Heart left ventricle (tissue), 13 donors: ENCODE results near the gene SYTL4.

Source experiments
- POLR2A ChIP-seq, 2 donors: fragments of 450-650 bp; IDR thresholded peaks; one replicate each; pipeline ENCODE4 v1.6.1; 2017; ENCODE audit warnings: antibody characterized with exemption in 2 of 2, mild to moderate bottlenecking in 2 of 2, moderate library complexity in 2 of 2
- TF ChIP-seq, protein P1 (sequence below), 12 donors: fragments of 200-600 bp; sonication (generic) in 4 of 12; IDR thresholded peaks; one replicate each; pipeline versions ENCODE4 v1.5.0 to v1.8.0; 2018 to 2022; ENCODE audit warnings: antibody characterized with exemption in 12 of 12, mild to moderate bottlenecking in 5 of 12
- donor health status: ischemic (EF 13 %, LVEDD 7.1; RV severe dilation, severe dysfunction).
- donor health status: DM: no; HTN: yes; CAD: no.
- donor health status: DM: no; HTN: no; CAD: no.
- donor health status: ischemic (EF 25% LVEDD 6.9; RV normal size, moderate dysfunction).
- donor health status: ischemic (EF 25% LVEDD 5.7; RV mildly dilated, moderate dysfunction).
- donor health status: ischemic (EF 35%, LVEDD 5.7; RV mildly dilated, moderate dysfunction).
- donor health status: nonischemic (EF 11% LVEDD 7.7; RV severe dilation, severe dysfunction).
- donor health status: DM: yes; HTN: yes; CAD: no.
- donor health status: PGD.
- donor health status: ischemic (EF 29% LVEDD 5.4; RV normal size, mild dysfunction).
- donor health status: nonischemic (EF 23%, LVEDD 6.1; RV moderate dilation, normal function).

DNA sequence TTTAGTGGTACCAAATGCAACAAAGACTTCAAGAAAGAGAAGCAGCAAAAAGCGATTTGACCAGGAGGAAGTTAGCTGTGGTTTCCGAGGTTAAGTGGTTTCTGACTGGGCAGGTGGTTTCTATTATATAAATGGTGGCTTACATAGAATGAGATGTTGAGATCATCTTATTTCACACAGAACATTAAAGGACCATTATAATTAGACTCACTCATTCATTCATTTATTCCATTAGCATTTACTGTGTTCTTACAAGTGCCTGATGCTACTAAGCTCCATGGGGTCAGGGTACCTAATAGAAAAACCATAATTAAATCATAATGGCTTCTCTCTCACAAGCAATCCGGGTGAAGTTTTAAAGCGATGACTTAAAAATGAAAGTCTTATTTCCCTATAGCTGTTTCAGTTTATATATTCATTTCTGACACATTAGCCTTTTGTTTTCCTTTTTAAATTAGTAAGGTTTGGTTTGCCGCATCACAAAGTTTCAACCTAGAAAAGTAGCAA, 105.9 kb downstream of the SYTL4 start:
- TF ChIP-seq, protein P1, sequence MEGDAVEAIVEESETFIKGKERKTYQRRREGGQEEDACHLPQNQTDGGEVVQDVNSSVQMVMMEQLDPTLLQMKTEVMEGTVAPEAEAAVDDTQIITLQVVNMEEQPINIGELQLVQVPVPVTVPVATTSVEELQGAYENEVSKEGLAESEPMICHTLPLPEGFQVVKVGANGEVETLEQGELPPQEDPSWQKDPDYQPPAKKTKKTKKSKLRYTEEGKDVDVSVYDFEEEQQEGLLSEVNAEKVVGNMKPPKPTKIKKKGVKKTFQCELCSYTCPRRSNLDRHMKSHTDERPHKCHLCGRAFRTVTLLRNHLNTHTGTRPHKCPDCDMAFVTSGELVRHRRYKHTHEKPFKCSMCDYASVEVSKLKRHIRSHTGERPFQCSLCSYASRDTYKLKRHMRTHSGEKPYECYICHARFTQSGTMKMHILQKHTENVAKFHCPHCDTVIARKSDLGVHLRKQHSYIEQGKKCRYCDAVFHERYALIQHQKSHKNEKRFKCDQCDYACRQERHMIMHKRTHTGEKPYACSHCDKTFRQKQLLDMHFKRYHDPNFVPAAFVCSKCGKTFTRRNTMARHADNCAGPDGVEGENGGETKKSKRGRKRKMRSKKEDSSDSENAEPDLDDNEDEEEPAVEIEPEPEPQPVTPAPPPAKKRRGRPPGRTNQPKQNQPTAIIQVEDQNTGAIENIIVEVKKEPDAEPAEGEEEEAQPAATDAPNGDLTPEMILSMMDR (IDR thresholded peaks at IDR 0.05) = no peak
- no peak for TF ChIP-seq POLR2A (IDR thresholded peaks at IDR 0.05)
